ENCODE results near the gene NEUROG2. TPM values are rescaled to one million over a fixed set of nuclear protein-coding genes. Genes with fewer than 3 reads are reported as not detected.

The NEUROG2 gene
- total RNA-seq, 1 experiment from 2014 or later = not detected

DNA sequence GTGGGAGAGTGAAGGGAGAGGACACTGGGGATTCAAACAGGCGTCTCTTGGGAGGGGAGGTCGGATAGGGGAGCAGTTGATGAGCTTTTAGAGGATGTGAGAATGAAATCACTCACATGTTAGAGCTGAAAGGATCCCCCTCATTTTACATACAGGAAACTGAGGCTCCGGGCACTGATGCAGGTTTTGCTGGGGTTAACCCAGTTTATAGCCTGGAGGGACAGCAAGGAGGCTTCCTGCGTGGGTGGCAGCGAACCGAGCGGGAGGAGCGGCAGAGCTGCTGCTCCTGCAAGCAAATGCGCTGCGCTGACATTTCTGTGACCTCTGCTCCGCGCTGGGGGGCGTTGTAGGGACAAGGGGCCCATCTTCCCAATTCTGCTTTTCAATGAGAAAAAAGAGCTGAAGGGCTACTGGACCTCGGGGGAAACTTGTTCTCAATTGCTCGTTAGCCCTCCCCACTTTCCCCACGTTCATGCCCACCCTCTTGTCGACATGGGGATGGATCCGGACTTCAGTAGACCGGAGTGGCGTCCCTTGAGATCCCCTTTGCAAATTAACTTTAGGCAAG is 1.2 kb upstream of the NEUROG2 start:
- Histone ChIP-seq H3K27ac (no peak overlapping the region), H3K36me3 (no peaks in the 10 kb centered on the region), H3K27me3 (replicated peaks) (peaks cover 77% of the 10 kb centered on the region), H3K4me1 (replicated peaks) (peaks cover 28% of the 10 kb centered on the region), H3K9me3 (replicated peaks) (no peaks in the 10 kb centered on the region), H3K4me3 (0 out of 2 replicates have a peak overlapping the region, but pooled peaks have one; percentile 13)
- peak in 1 of 2 experiments; percentile 43 for DNase-seq (ENCODE audit: low read depth in 1 of 2, low spot score in 2 of 2)

DNA sequence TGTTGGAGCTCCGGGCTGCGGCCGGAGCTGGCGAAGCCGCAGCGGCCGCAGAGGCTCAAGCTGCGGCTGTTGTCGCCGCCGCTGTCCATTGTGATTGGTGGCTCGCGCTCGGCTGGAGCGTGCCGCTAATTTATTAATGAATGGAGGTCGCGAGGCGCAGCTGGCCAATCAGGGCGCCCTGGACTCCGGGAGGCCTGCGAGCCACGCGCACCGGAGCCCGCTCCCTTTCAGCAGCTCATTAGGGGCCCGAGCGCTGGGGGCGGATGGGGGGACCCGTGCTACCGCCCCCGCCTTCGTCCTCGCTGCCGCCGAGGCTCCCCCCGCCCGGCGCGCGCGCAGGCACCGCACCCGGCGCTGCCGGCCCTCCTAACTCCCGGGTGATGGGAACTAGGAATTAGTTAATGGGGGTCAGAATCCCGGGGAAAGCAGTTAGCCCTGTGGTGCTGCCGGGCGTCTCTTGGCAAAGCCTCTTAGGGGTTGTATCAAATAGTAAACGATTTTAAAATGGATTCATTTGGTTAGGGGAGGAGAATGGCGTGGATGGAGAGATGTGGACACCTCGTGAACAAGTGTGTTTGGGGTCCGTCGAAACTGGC is 589 bp upstream of the NEUROG2 start:
- Histone ChIP-seq H3K4me3 (peak overlapping the region; percentile 13), H3K27ac (no peak overlapping the region)
- DNase-seq (ENCODE audit: low read depth in 1 of 2, low spot score in 2 of 2) = no peak

DNA sequence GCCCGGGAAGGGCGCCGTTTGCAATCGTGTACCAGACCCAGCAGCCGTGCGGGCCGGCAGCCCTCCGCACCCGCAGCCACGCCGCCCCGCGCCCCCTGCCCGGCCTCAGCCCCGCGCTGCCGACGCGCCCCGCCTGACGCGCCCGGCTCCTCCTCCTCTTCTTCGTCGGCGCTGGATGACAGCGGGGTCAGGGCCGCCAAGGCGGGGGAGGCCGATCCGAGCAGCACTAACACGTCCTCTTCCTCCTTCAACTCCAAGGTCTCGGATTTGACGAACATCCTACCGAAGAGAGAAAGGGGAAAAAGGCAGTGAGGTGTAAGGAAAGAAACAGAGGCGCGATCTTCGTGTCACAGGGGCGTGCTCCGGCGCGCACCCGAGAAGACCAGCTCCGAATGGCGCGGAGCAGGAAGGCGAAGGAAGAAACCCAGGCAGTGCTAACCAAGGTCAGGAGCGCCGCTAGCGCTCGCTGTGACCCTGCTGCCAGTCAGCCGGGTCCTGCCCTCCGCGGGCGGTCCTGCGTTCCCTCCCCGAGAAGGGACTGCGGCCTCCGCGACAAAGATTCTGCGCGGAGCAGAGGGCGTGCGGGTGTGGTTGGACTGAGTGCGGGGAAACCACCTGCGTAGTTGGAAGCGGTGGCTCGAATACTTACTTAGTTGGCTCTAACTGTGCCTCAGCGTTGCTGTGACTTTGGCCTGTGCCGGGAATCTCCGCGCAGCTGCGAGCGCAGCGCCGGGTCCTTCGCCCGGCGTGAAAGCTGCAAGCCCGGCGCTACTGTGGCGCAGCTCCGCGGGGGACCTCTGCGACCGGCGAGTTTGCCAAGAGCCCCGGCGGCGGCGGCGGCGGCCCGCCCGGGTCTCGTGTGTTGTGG is 548 bp downstream of the NEUROG2 start:
- no peaks in the 10 kb centered on the region for H3K9me3 ChIP-seq (replicated peaks)
- H3K4me3 ChIP-seq = peak overlapping the region; percentile 45
- DNase-seq (ENCODE audit: low read depth in 1 of 2, low spot score in 2 of 2) = peak in 1 of 2 experiments; percentile 57
- peaks cover 77% of the 10 kb centered on the region for H3K27me3 ChIP-seq (replicated peaks)
- peaks cover 28% of the 10 kb centered on the region for H3K4me1 ChIP-seq (replicated peaks)
- H3K36me3 ChIP-seq = no peaks in the 10 kb centered on the region
- H3K27ac ChIP-seq = no peak overlapping the region

More for the DNA sequence above, 589 bp upstream of the NEUROG2 start:
- Histone ChIP-seq H3K36me3 (no peaks in the 10 kb centered on the region), H3K4me1 (replicated peaks) (peaks cover 28% of the 10 kb centered on the region), H3K27me3 (replicated peaks) (peaks cover 80% of the 10 kb centered on the region), H3K9me3 (replicated peaks) (no peaks in the 10 kb centered on the region)

DNA sequence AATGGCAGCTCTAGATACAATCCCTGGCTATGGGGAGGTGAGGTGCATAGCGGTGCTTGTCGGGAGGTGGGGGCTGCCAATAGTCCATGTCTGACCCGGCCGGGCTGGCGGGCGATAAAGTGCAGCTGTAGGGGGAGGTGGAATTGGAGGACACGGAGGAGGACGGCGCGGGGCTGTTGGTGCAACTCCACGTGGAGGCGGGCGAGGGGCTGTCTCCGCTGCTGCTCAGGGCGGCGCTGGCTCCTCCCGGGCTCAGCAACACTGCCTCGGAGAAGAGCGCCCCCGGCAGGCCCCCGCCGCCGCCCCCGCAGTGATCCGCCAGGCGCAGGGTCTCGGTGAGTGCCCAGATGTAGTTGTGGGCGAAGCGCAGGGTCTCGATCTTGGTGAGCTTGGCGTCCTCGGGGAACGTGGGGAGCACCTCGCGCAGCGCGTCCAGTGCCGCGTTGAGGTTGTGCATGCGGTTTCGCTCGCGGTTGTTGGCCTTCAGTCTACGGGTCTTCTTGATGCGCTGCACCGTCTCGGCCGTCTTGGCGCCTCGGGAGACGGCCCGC is 1.3 kb downstream of the NEUROG2 start:
- H3K27me3 ChIP-seq (replicated peaks) = peaks cover 71% of the 10 kb centered on the region
- H3K9me3 ChIP-seq (replicated peaks) = no peaks in the 10 kb centered on the region
- H3K4me1 ChIP-seq (replicated peaks) = peaks cover 28% of the 10 kb centered on the region
- peak overlapping the region; percentile 45 for H3K4me3 ChIP-seq
- H3K27ac ChIP-seq = no peak overlapping the region
- no peaks in the 10 kb centered on the region for H3K36me3 ChIP-seq
- no peak for DNase-seq (ENCODE audit: low read depth in 1 of 2, low spot score in 2 of 2)

DNA sequence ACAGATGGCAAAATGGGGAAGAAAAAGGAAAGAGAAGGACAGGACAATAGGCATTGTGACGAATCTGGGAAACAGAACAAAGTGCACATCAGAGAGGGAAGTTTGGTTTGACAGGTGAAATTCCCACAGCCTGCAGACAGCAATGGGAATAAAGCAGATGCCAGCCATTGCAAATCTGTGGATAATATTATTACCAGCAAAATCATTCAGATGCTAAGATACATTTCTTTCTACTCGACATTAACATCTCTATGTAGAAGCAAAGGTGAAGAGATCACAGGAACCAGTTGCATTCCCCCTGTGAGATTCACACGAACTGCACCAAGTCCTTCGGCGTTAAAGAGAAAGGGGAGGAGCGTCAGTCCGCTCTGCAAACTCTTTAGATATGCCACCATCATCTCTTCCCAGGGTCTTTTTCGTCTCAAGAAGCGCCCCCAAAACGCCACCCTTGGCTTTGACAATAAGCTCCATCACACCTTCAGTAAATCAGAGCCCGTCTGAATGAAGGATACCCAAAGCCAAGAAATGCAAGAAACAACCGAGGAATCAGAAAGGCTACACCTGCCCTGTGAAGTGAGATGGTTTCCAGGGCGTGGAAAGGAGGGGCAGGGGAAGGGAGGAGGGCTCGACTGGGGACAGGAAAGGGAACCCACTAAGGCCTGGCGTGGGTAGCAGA is 1.9 kb downstream of the NEUROG2 start:
- H3K36me3 ChIP-seq = no peaks in the 10 kb centered on the region
- no peaks in the 10 kb centered on the region for H3K9me3 ChIP-seq (replicated peaks)
- H3K4me3 ChIP-seq = no peak overlapping the region
- peaks cover 28% of the 10 kb centered on the region for H3K4me1 ChIP-seq (replicated peaks)
- H3K27me3 ChIP-seq (replicated peaks) = peaks cover 72% of the 10 kb centered on the region
- no peak overlapping the region for H3K27ac ChIP-seq
- no peak for DNase-seq (ENCODE audit: low read depth in 1 of 2, low spot score in 2 of 2)

DNA sequence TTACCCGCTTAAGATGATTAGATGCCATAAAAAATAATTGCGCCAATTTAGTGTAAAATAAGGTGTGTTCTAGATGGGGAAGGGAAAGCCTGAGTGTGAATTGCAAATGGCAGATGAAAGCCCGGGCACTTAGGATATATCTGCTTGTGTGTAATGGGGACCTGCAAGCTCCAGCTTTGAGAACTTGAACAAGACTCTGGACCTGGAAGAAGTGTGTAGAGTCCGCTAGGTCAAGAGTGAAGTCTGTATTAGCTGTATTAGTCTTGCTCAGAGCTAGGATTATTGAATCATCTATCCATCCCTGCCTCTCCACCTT is 4.2 kb downstream of the NEUROG2 start:
- H3K36me3 ChIP-seq = no peaks in the 10 kb centered on the region
- DNase-seq (ENCODE audit: low read depth in 1 of 2, low spot score in 2 of 2) = no peak
- H3K9me3 ChIP-seq (replicated peaks) = no peaks in the 10 kb centered on the region
- no peak overlapping the region for H3K4me3 ChIP-seq
- H3K27ac ChIP-seq = no peak overlapping the region
- peaks cover 61% of the 10 kb centered on the region for H3K27me3 ChIP-seq (replicated peaks)
- H3K4me1 ChIP-seq (replicated peaks) = peaks cover 21% of the 10 kb centered on the region

DNA sequence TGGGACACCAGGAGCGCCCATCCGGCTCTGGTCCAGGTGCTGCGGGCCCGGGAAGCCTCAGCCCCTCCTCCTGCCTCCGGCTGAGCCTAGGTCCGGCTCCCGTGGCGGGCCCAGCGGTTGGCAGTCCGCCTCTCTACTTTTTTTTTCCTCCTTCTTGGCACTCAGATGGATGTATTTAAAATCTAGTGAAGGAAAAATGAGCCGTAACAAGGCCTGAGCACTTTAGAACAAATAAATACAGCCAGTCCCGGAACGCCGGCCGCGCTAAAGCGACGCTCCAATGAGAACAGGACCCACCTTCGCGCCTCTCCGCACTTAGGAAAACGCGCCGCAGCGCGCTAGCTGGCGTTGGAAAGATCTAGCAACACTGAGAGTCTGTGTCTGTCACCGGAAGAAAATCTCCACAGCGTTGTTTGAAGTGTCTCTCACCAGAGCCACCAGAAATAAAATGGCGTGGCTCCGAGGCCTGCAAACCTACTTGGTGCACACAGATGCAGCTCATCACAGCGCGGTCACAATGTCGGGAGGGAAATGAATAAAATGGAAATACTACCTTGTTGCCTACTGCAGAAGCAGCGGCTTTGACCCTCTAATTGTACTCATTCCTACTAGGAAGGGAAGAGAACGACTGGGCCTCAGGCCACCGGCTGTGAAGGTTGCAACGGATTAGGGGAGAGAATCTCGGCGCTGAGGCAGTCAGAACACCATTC is 4.7 kb downstream of the NEUROG2 start:
- Histone ChIP-seq H3K27me3 (replicated peaks) (peaks cover 58% of the 10 kb centered on the region), H3K4me3 (no peak overlapping the region), H3K27ac (no peak overlapping the region), H3K4me1 (replicated peaks) (peaks cover 16% of the 10 kb centered on the region), H3K36me3 (no peaks in the 10 kb centered on the region), H3K9me3 (replicated peaks) (no peaks in the 10 kb centered on the region)
- DNase-seq (ENCODE audit: low read depth in 1 of 2, low spot score in 2 of 2) = no peak

DNA sequence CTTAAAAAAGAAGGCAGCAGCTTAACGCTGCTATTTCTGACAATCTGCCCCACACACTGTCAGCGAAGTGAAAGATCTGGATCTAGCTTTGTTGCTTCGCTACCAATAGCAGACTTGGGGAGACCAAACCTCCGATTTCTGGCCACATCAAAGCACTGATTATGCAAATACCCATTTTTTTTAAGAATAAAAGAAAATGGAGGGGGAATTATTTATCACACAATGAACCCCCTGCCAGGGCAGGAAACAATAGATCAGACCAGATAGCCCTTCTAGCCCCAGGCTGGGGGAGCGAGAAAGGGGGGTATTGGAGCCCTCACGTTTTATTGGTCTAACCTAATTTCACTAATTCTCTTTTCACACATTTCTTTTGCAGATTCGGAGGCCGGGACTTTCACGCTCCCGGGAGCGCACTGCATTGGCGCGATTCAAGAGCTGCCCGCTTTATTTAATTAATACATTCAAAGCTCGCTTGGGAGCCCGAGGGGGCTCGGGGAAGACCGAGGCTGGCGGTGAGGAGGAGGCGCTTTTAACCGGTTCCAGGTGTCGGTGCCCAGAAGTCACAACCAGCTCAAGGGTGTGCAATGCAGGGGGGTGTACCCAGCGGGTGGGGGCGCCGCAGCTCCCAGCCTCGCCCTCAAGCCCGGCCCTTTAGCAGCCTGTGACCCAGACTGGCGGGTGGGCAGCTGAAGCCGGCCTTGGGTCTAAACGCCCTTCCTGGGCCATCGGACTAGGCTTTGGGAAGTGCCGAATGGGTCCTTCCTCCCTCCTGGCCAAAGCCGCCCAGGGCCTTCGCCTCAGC is 5.5 kb downstream of the NEUROG2 start:
- H3K4me3 ChIP-seq = no peak overlapping the region
- no peaks in the 10 kb centered on the region for H3K36me3 ChIP-seq
- H3K27me3 ChIP-seq (replicated peaks) = peaks cover 59% of the 10 kb centered on the region
- no peak overlapping the region for H3K27ac ChIP-seq
- no peaks in the 10 kb centered on the region for H3K9me3 ChIP-seq (replicated peaks)
- DNase-seq (ENCODE audit: low read depth in 1 of 2, low spot score in 2 of 2) = no peak
- peaks cover 11% of the 10 kb centered on the region for H3K4me1 ChIP-seq (replicated peaks)

DNA sequence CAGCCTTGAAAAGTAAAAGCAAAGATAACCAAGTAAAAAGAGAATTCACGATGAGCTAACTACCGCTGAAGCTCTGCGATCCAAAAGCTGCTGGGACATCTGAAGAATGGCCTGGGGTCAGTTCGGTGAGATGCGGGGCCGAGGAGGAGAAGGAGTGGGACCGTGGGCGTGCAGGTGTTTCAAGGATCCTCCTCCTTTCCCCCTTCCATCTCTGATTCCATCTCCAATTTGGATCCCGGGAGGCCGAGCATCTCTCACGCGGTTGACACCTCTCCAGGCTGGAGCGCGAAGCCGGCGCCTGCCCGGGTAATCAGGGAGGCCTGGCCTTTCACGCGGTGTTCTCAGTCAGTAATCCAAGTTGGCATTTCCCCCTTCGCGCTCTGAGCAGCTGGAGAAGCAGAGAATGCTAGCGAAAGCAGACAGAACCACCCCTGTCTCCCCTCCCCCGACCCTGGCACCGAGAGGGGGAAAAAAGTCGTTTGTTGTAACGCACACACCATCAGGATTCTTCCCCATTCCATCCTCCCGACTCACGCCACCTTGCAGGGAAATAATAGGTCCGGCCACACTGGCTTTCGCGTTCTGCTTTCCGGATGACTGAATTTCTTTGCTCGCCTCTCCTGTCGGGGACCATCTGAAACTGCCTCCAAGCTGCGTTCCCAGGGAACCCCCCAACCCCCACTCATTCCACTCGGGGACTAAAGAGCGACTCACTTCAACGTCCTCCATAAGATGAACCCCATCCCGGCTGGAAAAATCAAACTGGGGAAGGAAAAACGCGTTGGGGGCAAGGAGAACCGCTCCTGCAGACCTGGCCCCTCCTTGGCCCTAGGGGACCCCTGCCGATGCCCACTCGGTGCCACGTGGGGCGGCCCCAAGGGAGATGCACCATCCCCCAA is 6.5 kb downstream of the NEUROG2 start:
- Histone ChIP-seq H3K4me3 (no peak overlapping the region), H3K27ac (no peak overlapping the region), H3K4me1 (replicated peaks) (peaks cover 1% of the 10 kb centered on the region), H3K9me3 (replicated peaks) (no peaks in the 10 kb centered on the region), H3K27me3 (replicated peaks) (peaks cover 56% of the 10 kb centered on the region), H3K36me3 (no peaks in the 10 kb centered on the region)
- DNase-seq (ENCODE audit: low read depth in 1 of 2, low spot score in 2 of 2) = no peak

DNA sequence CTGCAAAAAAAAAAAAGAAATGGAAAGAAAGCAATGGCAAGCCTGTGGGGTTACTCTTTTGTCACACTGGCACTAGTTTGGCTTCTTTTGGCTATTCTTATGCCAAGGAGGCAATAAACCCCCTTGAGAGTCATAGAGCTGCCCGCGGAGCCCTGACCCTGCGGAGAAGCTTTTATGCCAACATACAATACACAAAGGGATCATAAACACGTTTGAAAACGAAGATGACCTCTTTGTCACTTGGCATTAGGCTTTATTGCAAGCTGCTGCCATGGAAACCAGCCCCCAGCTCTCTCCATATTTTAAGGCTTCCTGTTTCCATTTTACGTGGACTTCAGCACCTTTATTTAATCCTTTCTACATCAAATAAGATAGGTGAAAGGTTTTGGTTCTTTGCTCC is 7.6 kb downstream of the NEUROG2 start:
- Histone ChIP-seq H3K4me3 (no peak overlapping the region), H3K9me3 (replicated peaks) (no peaks in the 10 kb centered on the region), H3K4me1 (replicated peaks) (no peaks in the 10 kb centered on the region), H3K27ac (no peak overlapping the region), H3K27me3 (replicated peaks) (peaks cover 53% of the 10 kb centered on the region), H3K36me3 (no peaks in the 10 kb centered on the region)
- no peak for DNase-seq (ENCODE audit: low read depth in 1 of 2, low spot score in 2 of 2)

DNA sequence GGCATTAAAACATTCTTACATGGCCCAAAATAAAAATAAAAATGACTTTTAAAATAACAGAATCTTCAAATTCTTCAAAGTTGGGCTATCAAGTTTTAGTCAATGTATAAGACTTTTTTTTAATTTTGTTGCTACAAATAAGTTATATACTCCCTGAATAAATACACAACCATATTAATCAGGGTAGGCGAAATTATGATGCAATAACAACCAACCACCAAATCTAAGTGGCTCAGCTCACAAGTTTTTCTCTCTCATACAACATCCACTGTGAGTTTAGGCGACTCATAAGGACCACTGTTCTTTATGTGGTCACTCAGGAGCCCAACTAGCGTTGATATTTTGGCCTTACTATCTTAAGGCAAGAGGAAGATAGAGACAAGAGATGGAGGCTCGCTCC is 11.2 kb downstream of the NEUROG2 start:
- Histone ChIP-seq H3K4me3 (no peak overlapping the region), H3K4me1 (replicated peaks) (no peaks in the 10 kb centered on the region), H3K27me3 (replicated peaks) (peaks cover 38% of the 10 kb centered on the region), H3K36me3 (no peaks in the 10 kb centered on the region), H3K27ac (no peak overlapping the region), H3K9me3 (replicated peaks) (no peaks in the 10 kb centered on the region)
- no peak for DNase-seq (ENCODE audit: low read depth in 1 of 2, low spot score in 2 of 2)

DNA sequence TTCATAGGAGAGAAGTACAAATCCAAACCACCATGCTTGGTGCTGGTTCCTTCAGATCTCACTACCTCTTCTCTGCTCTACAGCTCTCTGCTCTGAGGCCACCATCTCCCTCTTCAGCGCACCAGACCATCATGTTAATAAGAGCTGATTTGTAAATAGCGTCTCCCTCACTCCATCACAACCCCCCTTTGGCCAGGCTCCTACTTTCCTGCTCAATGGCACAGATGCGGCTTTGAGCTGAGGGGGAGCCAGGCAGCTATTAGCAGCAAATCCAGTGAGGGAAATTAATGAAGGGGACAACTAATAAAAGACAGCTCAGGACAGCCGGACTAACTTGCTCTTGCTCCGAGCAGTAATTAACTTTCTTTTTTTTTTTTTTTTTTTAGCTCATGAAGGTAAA is 13.1 kb downstream of the NEUROG2 start:
- H3K27me3 ChIP-seq (replicated peaks) = peaks cover 26% of the 10 kb centered on the region
- H3K4me3 ChIP-seq = no peak overlapping the region
- H3K4me1 ChIP-seq (replicated peaks) = no peaks in the 10 kb centered on the region
- no peaks in the 10 kb centered on the region for H3K9me3 ChIP-seq (replicated peaks)
- DNase-seq (ENCODE audit: low read depth in 1 of 2, low spot score in 2 of 2) = no peak
- no peaks in the 10 kb centered on the region for H3K36me3 ChIP-seq
- no peak overlapping the region for H3K27ac ChIP-seq

Measured in SJSA1 (cell line).